ENCODE measurements around the gene TBC1D1.

Gene TBC1D1

DNA sequence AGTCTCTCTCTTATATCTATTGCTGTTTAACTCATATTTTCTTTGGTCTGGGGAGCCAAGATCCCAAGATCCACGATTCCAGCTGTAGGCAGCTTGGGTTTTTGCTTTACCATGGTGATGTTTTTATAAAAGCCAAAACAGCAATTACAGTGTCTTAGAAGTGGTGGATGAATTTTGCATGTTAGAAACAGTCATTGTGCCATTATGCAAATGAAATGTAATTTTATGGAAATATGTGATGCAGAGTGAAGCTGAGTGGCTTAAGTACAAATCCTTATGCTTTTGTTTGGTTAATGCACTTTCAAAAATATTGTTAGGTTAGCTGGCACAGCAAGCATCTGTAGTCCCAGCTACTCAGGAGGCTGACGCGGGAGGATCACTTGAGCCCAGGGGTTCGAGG lies 36.5 kb downstream of the TBC1D1 start:
- DNase-seq = no peak

DNA sequence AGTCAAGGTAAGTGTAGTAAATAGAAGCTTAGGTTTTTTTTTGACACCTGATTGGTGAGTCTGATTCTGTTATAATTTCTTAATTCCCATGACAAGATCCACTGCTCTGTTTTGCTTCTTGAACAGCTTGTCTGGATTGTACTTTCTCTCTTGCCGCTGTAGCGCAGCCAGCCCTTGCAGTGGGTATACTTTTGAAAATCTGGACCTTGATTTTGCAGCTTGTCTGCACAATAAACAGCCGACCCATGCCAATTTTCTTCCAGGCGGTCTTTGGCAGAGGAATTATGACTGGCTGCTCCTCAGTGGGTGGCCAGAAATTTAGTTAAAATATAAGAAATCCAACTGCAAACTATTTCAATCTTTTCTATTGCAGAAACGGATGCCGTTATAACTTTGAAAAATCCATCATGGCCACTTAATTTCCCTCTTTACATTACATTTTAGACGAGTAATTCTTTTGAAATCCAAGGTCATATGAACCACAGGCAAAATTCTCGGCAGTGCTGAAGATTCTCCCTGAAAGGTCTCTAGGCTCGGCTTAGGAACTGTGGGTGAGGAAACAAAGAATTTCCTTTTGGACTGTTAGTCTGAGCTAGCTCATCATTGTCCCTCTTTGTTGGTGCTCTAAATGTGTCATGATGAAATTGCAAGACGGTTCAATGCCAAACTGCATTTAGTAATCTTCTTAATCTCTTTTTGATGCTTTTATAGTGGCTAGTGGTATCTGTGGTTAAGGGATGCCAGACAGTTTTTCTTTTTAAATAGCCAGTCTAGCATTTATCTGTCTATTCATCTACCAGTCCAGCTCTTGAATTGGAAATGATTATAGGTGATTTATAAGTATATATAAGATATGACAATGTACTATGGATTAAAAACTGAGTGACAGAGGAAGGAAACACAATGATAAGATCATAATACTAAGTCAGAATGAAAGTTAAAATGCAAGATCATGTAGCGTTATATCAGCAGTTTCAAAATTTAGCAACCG lies 37.8 kb downstream of the TBC1D1 start:
- DNase-seq = no peak

DNA sequence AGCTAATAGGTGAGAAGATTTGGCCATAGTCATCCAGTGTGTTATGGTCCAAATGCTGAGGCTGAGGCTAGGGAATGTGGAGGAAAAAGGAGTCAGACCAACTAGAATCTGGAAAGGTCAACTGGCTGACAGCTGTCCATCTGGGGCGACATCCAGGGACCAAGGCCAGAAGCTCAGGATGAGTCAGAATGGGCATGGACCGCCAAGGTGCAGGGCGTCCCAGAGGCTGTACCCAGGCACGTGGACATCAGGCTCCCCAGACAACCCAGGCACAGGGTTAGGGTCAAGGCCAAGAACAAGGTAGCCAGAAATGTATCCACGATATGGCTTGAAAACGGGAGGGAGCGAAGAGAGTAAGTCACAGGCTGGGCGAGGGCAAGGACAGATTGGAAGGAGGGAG lies 43.2 kb downstream of the TBC1D1 start:
- DNase-seq = no peak

DNA sequence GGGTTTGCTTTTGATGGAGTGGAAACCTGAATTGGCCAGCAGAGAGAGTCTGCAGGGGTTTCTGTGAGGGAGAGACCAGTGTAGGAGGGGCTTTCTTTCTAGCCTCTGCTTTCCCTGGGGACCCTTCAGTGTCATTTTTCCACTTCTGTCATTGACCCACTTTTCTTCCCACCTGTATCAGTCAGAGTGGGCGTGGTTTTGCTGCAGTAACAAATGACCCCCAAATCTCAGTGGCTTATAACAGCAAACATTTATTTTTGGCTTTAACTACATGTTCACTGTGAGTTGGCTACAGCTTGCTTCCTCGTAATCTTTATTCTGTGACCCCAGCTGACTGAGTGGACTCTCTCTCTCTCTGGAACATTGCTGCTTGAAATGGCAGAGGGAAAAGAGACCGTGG lies 43.7 kb downstream of the TBC1D1 start:
- no peak for DNase-seq

DNA sequence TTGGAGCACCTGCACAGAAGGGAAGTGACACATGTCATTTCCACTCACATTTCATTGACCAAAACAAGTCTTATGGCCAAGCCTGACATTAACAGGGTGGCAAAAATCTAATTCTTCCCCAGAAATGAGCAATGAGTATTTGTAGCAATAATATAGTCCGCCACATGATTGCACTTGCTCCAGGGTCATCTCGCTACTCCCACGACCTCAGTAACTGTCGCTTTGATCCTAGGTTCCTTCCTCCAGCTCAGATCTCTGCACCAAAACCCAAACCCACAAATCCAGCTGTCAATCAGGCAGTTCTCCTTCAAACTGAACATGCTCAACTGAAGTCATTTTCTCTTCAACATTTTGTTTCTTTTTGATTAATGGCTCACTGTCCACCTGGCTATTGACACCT lies 44.1 kb downstream of the TBC1D1 start:
- no peak for DNase-seq

DNA sequence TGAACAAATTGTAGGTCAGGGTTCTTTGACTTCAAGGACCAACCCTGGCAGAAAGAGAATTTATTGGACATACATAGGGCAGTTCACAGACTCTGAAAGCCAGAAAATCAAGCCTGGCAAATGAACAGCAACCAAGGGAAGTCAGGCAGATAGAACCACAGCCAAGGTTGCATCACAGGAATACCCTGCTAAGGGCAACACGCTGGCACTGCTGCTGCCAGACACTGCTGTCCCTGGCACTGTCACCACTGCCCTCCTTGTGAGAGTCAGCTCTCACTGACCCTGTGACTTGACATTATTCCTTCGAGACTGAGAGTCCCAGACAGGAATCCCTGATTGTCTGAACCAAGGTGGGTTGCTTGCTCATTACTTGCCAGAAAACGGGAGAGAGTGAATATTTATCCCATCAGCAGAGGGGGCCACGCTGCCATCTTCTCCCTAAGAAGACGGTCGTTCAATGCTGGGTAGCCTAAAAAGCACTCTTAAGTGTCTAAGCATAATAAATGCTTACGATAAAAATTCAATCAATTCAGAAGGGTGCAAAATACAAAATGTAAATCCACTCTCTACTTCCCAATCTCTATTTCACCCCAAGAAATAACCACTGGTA lies 46.1 kb downstream of the TBC1D1 start:
- no peak for DNase-seq

DNA sequence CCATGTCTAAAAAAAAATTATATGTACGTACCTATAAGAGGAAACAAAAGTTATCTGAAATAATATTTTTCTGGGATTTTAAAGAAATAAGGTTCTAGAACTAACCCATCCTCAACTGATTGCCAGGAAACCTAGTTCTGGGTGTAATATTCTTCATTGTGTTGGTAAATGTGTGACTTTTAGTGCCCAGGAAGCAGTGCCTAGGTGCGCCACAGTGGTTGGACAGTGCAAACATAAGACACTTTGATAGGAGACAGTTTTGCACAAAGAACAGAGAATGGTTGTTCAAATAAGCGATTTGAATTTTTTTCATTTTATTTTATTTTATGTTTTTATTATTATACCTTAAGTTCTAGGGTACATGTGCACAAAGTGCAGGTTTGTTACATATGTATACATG lies 47.3 kb downstream of the TBC1D1 start:
- no peak for DNase-seq

DNA sequence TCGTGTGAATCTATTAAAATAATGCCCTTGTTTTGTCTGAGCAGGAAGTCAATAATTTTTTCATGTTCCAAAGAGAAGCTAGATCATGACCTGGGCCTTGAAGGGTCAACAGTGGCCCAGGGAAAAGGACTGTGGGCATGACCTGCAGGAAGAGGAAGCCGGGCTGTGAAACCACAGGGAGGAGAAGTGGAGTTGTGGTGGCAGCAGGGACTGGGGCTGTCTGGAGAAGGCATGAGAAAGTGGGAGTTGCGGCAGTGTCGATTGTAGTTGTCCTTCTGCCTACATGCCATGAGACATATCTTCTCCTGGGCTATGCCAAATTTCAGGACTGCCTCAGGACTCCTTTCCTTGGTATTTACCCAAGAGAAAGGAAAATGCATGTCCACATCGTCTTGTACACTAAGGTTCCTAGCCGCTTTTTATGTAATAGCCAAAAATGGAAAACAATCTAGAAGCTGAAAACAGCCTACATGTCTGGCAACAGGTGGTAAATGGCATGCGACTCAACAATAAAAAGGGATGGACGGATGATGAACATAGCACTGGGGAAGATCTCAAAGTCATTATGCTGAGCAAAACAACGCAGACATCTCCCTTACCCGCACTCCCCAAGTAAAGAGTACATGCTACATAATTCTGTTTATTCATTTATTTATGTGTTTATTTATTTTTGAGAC lies 55.8 kb downstream of the TBC1D1 start:
- no peak for DNase-seq

DNA sequence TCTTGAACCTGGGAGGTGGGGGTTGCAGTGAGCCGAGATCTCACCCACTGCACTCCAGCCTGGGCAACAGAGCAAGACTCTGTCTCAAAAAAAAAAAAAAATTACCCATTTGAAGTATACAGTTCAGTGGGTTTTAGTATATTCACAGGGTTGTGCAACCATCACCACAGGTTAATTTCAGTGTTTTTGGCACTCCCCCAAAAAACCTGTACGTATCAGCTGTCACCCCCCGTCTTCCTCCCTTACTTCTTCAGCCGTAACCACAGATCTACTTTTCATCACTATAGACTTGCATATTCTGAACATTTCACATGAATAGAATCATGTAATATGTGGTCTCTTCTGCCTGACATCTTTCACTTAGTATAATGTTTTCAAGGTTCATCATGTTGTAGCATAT lies 57.7 kb downstream of the TBC1D1 start:
- no peak for DNase-seq

DNA sequence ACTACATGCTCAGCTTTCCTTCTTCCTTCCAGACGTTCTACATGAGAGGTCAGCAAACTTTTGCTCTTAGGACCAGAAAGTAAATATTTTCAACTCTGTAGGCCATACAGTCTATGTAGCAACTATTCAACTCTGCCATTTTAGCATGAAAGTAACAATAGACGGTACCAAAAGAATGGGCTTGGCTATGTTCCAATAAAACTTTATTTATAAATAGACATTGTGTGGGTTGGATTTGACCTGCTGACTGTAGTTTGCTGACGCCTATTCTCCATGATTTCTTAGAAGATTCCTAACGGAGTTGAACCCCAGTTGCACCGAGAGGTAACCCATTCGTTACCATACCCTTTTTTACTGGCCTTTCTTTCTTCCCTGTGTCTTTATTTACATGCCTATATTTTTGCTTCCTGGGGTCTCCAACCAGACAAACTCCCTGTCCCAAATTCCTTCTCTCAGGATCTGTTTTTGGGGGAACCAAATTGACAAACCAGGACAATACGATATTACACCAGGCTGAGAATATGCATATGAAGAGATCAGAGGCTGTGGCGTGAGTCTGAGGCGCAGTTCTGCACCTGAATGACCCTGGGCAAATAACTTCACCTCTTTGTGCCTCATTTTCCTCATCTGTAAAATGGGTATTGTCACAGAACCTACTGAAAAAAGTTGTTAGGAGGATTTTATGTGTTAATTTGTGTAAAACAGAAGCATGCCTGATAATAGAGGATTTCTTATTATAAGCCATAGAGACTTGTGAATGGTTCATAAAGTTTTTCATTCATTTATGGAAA lies 58.9 kb downstream of the TBC1D1 start:
- no peak for DNase-seq

DNA sequence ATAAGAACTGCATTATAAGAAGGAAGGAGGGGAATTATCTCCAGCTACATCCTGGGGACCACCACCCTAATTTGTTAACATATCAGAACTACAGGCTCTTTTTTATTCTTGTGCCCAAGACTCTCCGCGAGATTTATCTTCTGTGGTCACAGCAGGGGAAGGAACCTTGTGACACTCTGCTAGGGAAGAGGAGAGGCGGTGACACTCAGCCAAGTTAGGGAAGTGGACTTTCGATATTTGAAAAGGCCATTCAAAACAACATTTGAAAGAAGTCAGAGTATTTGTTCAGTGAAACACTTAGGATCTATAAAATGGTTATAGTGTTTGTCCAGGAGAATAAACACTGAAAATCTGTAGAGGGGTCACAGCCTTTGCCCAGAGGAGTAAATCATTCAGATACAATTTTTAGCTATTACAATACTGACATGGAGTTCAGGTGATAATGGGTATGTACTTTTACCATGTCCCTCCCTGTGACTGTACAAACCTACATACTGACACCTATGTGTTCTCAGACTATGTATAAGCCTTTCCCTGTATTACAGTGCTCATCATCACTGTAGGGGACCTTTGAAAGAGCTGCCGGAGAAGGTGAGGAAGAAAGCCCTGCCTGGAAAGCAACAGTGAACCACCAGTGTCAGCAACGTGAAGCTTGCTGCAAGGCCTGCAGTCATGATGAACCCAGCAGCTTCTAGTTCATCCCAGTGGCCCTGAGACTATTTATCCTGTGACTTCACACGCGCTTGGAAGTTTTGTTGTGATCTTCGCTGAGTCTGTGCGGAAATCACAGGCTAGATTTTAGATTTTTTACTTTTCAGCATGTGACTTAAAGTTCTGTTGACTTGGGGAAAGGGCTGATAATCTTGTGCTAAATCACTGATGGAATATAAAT lies 60.8 kb downstream of the TBC1D1 start:
- DNase-seq = no peak

DNA sequence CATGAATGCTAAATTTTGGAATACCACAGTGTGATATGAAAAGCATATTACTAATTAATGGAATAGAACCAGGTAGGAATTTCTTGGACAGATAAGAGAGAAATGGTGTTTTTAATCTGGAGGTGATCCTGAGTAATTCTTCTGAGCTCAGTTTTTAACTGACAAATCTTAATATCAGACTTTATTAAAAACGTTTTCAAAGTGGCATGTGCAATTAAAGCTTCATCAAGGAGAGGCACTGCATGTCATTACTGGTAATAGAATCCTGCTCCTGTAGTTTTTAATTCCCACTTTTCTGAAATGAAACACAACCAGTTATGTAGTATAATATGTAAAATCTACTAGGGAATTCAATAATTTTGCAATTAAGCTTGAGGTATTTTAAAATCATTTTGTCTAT lies 62.3 kb downstream of the TBC1D1 start:
- DNase-seq = no peak

DNA sequence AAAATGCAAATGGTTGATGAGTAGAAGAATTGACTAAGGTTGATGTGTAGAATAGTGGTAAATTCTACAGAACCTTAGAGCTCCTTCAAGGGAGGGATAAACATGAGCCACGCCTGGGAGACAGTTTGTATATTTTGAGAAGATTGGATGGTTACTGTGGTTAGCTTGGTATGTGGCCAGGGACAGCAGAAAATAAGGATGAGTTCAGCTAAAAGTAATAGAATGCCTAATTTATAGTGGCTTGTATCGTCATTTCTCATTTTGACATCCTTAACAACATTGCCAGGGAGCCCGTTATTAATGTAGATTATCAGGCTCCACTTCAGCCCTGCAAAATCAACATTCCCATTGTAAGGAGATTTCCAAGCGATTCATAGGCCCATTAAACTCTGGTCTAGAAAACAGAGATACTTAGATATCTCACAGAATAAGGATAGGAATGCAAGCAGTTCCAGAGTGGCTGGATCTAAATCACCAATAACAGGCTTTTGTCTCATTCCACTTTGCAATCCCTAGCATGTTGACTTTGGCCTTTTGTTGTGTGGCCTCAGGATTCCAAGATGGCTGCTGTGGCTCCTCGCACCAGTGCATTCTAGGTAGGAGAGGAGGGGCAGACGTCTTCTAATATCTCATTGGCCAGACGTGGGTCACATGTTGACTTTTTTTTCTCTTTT lies 62.9 kb downstream of the TBC1D1 start:
- no peak for DNase-seq

DNA sequence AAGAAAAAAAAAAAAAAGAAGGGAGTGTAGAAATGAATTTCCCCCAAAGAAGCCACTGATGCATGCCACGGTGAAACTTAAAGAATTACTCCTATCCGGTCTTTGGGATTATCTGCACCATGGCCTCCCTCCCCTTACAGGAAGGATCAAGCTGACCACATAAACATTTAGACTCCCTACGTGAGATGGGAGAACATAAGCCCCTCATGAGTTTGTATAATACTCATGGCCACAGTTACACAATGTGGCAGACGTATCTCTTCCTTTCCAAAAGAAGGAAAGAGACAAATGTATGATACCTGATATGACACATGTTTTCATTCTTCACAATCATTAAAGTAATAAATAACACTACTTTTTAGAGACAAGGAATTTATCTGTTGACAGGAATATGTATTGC lies 66.1 kb downstream of the TBC1D1 start:
- DNase-seq = no peak

DNA sequence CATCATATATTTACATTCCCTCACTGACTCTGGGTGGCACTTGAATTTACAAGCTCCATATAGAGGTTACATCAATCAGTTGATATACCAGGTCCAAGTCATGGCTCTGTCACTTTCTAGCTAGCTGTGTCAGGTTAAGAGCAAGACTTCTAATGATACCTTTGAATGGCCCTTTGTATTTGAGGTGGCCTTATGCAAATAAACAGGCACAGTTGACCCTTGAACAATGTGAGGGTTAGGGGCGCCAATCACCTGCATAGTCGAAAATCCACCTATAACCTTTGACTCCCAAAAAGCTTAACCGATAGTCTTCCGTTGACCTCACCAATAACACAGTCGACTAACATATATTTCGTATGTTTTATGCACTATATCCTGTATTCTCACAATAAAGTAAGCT lies 68.0 kb downstream of the TBC1D1 start:
- DNase-seq = no peak

DNA sequence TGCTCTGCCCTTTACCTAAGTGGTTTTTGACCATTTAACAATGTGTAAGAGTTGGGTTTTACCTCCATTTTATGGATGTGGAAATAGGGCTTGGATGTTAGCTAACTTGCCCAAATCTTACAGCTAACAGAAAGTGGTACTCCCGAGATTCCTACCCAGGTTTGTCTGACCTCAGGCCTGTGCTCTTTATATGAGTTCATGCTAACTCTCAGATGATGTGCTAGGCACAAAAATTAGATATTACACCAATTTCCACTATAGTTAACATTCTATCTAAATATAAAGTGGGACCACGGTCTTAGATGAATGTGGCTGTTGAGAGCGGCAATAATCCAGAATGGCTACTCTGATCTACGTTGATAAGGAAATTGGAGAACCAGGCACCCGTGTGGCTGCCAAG lies 69.2 kb downstream of the TBC1D1 start, which contains the start of gene PTTG2:
Gene PTTG2, plus strand, starts transcription at position 301 of the 400 bp plus-strand sequence. Its CDS starts 37 bp downstream, at position 338.
- no peak for DNase-seq

DNA sequence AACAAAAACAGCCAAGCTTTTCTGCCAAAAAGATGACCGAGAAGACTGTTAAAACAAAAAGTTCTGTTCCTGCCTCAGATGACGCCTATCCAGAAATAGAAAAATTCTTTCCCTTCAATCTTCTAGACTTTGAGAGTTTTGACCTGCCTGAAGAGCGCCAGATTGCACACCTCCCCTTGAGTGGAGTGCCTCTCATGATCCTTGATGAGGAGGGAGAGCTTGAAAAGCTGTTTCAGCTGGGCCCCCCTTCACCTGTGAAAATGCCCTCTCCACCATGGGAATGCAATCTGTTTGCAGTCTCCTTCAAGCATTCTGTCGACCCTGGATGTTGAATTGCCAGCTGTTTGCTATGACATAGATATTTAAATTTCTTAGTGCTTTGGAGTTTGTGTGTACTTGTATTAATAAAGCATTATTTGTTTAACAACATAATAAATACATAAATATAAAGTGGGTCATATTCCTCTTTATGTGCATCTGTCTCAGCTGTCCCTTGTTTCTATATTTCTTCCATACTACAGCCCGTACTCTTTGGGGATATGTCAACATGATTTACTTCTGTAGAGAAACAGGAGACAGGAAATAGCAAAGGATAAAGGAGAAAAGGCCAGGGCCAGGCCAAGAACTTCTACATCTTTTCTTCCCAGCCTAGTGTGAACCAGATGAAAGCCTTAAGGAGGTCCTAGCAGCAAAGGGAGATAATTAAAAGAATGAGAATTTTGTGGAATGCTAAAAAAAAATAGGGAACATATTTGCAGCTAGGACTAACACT lies 70.0 kb downstream of the TBC1D1 start:
- no peak for DNase-seq

DNA sequence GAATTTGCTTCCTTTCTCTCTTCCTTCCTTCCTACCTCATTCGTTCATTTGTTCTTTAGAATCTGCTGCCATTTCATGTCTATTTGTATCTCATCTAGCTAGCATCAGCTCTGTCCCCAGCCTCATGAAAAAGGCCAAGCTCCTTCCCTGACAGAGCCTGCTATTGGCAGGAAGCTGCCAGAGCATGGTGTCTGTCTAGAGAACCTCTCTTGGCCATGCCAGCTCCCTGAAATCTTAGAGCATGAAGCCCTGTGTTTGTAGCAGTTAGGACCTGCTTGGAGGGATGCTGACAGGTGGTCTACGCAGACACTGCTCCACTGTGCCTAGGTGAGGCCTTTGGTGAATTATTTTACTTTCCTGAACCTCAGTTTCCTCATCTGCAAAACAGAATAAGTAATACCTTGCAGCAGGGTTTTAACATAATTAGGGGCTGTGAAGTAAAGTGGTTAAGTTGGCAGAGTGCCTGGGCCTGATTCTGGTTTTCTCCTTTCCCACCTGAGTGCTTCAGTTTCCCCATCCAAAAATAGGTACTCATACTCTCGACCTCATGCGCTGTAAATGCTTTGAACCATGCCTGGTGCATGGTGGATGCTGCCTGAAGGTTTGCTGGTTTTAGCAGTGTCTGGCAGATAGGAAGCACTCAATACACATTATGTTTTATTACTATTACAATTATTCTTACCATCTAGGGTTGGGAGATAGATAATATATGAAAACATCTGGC lies 74.0 kb downstream of the TBC1D1 start:
- no peak for DNase-seq

DNA sequence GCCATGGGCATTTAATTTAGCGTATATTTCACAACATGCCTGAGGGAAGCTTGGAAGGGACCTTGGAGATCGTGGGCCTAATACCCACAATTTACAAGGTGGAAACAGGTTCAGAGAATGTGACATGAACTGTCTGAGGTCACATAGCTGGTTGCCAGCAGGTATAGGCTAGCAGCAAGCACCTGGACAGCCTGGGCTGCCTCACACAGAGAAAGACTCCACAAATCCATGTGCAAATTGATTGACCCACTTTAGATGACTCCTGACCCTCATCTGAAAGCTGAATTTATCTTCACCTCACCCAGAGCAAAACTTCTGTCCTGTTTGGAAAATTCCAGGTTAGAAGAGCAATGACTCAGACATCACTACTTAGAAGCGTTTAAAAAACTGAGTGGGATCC lies 75.2 kb downstream of the TBC1D1 start:
- no peak for DNase-seq

DNA sequence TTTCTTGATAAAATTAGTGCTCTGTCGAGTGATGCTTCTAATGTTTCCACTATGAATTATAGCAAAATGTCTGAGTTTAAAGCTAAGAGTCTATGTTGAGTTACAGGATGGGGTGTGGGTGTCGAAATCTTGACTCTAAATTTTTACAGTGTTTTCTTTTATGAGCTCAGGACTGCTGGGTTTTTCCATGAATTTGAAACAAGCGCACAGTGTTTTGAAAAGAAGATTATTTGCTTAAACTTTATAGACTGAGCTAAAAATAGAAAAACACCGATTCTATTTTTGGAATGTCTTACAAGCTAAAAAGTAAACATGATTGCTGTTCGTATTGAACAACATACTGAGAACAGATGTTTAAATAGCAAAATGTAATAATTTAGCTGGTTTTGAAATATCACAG lies 76.9 kb downstream of the TBC1D1 start:
- no peak for DNase-seq
